Subcutaneous adipose tissue (tissue), 4 donors: Measurements from ENCODE around the gene OR10H4. TPM values are rescaled to one million over a fixed set of nuclear protein-coding genes. Genes with fewer than 3 reads are reported as not detected.

ENCODE experiments used
- CTCF ChIP-seq: fragments of 450-650 bp; IDR thresholded peaks from one replicate; pipeline ENCODE4 v1.5.1; 2016; ENCODE audit warnings: low read depth, mild to moderate bottlenecking, control low read depth, antibody characterized with exemption, moderate library complexity
- total RNA-seq, 4 donors: library from RNA; depleted of rRNA; stranded (reverse); fragments of >200 nt; gene quantifications; one replicate each; pipeline ENCODE4 v1.1.0, GENCODE V29; 2016

The OR10H4 gene, protein sequence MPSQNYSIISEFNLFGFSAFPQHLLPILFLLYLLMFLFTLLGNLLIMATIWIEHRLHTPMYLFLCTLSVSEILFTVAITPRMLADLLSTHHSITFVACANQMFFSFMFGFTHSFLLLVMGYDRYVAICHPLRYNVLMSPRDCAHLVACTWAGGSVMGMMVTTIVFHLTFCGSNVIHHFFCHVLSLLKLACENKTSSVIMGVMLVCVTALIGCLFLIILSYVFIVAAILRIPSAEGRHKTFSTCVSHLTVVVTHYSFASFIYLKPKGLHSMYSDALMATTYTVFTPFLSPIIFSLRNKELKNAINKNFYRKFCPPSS
- not detected for total RNA-seq

- no peak for TF ChIP-seq CTCF
These were observed at the start of gene OR10H4 for GRCh38 chr19:15948223-15949058. Gene OR10H4, plus strand, starts transcription at chr19:15949008. Its CDS starts 0 bp downstream, at chr19:15949008.

DNA sequence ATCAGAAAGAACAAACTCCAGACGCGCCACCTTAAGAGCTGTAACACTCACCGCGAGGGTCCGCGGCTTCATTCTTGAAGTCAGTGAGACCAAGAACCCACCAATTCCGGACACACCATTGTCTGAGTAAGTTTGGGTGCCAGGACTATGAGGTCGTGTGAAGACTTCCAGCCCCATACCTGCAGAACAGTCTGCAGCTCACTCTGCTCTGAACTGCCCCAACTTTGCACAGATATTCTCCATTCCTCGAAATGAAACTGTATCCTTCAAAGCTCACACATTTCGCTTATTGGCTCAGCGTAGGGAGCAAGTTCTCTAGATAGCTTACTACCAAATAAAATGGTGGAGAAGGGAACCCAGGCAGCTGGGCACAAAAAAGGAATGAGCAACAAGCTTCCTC, 48.3 kb upstream of the OR10H4 start:
- TF ChIP-seq CTCF = no peak

DNA sequence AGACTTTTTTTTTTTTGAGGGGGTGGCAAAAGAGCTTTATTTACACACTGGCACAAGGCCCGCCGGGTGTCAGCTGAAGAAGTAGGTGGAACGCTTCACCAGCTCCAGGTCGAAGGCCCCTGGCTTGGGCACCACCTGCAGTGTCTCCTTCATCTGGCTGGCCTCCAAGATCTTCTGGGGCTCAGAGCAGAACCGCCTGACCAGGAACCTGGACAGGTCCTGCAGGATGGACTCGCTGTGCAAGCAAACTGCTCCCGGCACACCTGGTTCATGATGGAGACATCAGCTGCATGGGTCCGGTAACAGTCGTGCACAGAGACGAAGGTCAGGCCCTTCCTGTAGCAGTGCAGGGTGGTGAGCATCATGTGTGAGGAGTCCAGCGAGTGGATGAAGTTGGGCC, 46.6 kb upstream of the OR10H4 start:
- TF ChIP-seq CTCF = no peak

- TF ChIP-seq CTCF = no peak
These were observed 43.8 kb upstream of the OR10H4 start for GRCh38 chr19:15905026-15905425.

- TF ChIP-seq CTCF = no peak
These were observed 37.1 kb upstream of the OR10H4 start for GRCh38 chr19:15911599-15912235.

DNA sequence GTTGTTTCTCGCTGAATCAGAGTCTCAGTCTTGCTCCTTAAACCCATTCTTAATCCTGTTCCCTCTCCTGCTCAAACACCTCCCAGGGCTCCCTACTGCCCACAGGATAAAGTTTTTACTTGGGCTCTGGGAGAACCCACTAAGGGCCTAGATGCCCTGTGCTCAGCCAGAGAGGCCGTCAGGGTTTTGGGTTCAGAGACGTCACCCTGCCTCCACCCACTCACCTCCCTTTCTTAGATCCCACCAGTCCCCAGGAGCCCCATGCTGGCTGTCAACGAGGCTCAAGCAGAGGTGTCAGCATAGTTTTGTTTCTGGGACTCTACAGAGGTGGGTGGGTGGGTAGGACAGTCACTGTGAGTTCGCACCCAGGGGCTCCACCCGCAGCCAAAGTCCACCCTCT, 35.4 kb upstream of the OR10H4 start:
- no peak for TF ChIP-seq CTCF

DNA sequence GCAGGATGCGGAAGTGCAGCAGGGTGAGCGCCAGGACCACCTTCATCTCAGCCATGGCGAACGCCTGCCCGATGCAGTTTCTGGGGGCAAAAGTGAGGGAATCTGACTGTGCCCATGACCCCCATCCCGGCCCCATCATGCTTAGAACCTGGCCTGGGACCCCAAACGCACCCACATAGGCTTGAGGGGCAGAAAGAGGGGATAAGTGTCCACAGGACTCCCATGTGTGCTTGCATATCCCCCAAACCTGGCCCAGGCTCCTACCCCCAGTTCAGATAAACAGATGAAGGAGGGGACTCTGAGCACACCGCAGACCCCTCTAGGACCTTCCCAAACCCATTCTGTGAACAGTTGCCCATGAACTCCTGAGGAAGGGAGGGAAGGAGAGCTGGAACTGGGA, 35.0 kb upstream of the OR10H4 start:
- no peak for TF ChIP-seq CTCF
